Tibial artery (tissue), 4 donors: ENCODE data around the gene FARP2.

Source experiments
- DNase-seq, 2 donors: peaks; one replicate each; pipeline ENCODE4 v3.0.0-alpha.2; 2019
- H3K27ac ChIP-seq, 2 donors: fragments of 200-600 bp; sonication (generic) in 1 of 2; 1 replicate in 1 of 2; 2 replicates in 1 of 2; pipeline ENCODE4 v1.5.1; 2018 to 2019; ENCODE audit warnings: mild to moderate bottlenecking in 1 of 2
- H3K27me3 ChIP-seq, 2 donors: fragments of 200-600 bp; sonication (generic) in 1 of 2; one replicate each; pipeline versions ENCODE4 v1.5.1 to v1.6.0; 2016 to 2019
- H3K36me3 ChIP-seq, 3 donors: fragments of 200-600 bp; sonication (generic) in 2 of 3; one replicate each; pipeline ENCODE4 v1.5.1; 2016 to 2019; ENCODE audit warnings: mild to moderate bottlenecking in 2 of 3
- H3K4me1 ChIP-seq, 4 donors: fragments of 200-600 bp; sonication (generic) in 2 of 4; 1 replicate in 3 of 4; 2 replicates in 1 of 4; pipeline ENCODE4 v1.5.1; 2016 to 2019
- H3K4me3 ChIP-seq, 2 donors: fragments of 200-600 bp; sonication (generic) in 1 of 2; 1 replicate in 1 of 2; 2 replicates in 1 of 2; pipeline ENCODE4 v1.5.1; 2018 to 2019; ENCODE audit warnings: mild to moderate bottlenecking in 2 of 2
- H3K9me3 ChIP-seq, 3 donors: fragments of 200-600 bp; sonication (generic) in 1 of 3; one replicate each; pipeline ENCODE4 v1.5.1; 2016 to 2019
- intact Hi-C: fragments of 100-400 bp; cut with DNase I; formaldehyde crosslinking; loops from one replicate; pipeline ENCODE4 v1.15.0; 2023; ENCODE audit warnings: low total_unique reads
- TF ChIP-seq, protein P1 (sequence below), 2 experiments: fragments of 200-600 bp in 1 of 2; fragments of 450-650 bp in 1 of 2; IDR thresholded peaks; one replicate each; pipeline ENCODE4 v1.5.1; 2017 to 2019; ENCODE audit warnings: antibody characterized with exemption in 2 of 2, mild to moderate bottlenecking in 1 of 2, moderate library complexity in 1 of 2

The FARP2 gene

DNA sequence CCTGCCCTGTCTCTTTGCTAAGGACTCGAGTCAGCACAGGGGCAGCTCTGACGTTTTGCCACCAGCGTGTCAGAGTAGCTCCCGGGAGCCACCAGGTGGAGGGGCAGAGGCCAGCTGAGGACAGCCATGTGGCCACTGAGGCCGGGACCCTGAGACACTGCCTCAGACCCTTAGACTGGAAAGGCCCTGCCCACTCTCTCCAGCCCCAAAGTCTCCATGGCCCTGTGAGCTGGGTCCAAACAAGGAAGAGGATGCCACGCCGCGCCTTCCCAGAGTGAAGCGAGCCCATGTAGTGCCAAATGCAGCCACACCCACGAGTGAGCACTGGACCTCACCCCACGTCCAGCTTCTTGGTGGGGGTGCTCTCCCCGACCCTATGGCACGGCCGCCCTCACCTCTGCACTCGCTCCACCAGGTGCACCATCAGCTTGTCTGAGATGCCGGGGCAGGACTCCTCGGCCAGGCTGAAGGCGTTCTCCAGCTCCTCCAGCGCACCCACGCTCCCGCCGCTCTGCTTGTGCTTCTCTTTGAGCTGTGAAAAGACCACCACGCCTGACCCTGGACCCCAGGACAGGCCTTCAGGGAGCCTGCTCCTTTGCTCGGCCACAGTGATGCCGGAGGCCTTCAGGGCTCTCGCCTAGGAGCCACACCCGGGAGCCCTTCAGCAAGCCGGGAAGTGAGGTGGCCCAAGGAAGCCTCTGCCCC lies 140.1 kb downstream of the FARP2 start:
- no peak overlapping the region for H3K27ac ChIP-seq
- peak in 1 of 2 donors; percentile 51 for DNase-seq
- H3K36me3 ChIP-seq, result peaks cover 22 to 100% (median 76%) of the 10 kb centered on the region in 3 donors
- intact Hi-C loops, result no loop called here
- H3K9me3 ChIP-seq, result no peaks in the 10 kb centered on the region
- TF ChIP-seq, protein P1, sequence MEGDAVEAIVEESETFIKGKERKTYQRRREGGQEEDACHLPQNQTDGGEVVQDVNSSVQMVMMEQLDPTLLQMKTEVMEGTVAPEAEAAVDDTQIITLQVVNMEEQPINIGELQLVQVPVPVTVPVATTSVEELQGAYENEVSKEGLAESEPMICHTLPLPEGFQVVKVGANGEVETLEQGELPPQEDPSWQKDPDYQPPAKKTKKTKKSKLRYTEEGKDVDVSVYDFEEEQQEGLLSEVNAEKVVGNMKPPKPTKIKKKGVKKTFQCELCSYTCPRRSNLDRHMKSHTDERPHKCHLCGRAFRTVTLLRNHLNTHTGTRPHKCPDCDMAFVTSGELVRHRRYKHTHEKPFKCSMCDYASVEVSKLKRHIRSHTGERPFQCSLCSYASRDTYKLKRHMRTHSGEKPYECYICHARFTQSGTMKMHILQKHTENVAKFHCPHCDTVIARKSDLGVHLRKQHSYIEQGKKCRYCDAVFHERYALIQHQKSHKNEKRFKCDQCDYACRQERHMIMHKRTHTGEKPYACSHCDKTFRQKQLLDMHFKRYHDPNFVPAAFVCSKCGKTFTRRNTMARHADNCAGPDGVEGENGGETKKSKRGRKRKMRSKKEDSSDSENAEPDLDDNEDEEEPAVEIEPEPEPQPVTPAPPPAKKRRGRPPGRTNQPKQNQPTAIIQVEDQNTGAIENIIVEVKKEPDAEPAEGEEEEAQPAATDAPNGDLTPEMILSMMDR (IDR thresholded peaks at IDR 0.05), result no peak
- no peaks in the 10 kb centered on the region for H3K27me3 ChIP-seq
- no peak overlapping the region for H3K4me3 ChIP-seq
- no peaks in the 10 kb centered on the region for H3K4me1 ChIP-seq

DNA sequence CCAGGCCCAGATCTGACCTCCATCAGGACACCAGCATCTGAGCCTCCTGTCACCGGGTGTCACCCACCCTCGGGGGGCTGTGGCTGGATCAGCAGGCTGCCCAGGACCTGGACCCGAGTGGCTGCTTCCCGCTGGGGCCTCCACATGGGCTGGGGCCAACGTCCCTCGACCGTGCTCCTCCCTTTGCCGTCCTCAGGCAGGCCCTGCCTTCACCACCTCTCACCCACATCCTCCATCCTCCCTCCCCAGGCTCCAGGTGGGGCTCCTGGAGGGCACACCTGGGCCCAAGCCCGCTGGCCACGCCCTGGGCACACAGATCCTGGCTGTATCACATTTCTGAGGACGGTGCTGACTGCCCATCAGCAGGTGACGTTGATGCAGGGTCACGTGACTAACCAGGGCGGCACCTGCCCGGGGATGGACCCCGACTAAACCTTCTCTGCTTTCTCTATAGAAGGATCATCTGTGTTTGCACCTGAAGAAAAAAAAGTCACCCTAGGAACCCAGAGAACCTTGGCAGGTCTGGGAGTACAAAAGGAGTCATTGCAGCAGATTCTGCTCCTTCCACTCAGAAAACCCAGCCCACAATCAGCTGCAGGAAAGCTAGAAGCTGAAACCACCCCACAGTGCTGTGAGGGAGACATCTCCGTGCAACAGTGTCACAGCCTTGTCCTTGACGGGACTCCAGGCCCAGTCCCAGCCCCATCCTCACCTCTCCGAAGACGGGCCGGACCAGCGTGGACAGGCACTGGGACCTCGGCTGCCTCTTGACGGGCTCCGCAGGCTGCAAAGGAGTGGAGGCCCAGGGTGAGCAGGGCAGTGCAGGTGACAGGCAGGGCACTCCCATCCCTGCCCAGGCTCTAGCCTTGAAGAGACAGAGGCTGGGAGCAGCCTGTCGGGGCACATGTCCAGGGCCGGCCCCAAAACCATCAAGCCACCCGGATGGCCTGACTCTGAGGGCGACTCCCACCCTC lies 141.1 kb downstream of the FARP2 start:
- no peaks in the 10 kb centered on the region for H3K9me3 ChIP-seq
- no peaks in the 10 kb centered on the region for H3K27me3 ChIP-seq
- H3K36me3 ChIP-seq, result peaks cover 22 to 96% (median 78%) of the 10 kb centered on the region in 3 donors
- H3K4me3 ChIP-seq, result no peak overlapping the region
- DNase-seq, result no peak
- no peak overlapping the region for H3K27ac ChIP-seq
- intact Hi-C loops, result no loop called here
- H3K4me1 ChIP-seq, result no peaks in the 10 kb centered on the region
- TF ChIP-seq, protein P1 (IDR thresholded peaks at IDR 0.05), result no peak

DNA sequence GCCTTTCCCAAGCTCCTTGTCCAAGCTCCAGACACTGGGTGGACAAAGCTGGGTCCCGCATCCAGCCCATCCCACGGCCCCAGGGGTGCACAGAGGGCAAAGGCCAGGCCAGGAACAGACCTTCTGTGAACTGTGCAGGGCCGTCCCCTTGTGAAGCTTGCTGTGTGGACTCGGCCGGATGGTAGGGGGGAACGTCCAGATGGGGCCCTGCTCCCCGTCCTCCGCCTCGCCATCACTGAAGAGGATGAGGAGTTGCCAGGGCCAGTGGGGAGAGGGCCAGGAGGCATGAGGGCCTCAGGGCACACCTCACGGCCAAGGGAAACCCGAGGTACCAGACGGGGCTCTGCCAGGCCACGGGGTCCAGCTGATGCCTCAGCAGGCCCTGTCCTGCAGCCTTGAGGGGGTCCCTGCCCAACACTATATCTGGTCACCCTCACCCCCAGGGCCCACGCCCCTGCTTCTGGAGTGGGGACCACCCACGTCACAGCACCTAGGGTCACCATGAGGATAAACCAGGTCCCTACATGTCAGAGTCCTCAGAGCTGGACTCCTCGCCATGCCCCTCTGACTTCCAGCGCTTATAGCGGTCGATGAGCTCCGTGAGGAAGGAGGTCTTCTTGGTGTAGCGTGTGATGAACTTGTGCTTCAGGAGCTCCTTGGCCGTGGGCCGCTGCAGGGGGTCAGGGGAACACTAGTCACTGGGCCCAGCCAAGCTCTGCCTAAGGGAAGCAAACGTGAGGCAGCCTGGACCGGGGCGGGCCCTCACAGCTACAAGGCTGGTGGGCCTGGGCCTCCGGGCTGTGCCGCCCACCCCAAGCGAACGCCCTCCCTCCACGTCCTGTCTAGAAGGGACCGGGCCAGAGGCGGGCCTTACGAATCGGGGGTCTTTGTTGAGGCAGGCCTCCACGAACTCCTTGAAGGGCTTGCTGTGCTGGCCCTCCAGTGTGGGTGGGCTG lies 142.3 kb downstream of the FARP2 start:
- intact Hi-C loops, result no loop called here
- TF ChIP-seq, protein P1 (IDR thresholded peaks at IDR 0.05), result no peak
- no peak overlapping the region for H3K4me3 ChIP-seq
- no peak for DNase-seq
- no peak overlapping the region for H3K27ac ChIP-seq
- no peaks in the 10 kb centered on the region for H3K27me3 ChIP-seq
- no peaks in the 10 kb centered on the region for H3K4me1 ChIP-seq
- peaks cover 22 to 84% (median 82%) of the 10 kb centered on the region in 3 donors for H3K36me3 ChIP-seq
- no peaks in the 10 kb centered on the region for H3K9me3 ChIP-seq

DNA sequence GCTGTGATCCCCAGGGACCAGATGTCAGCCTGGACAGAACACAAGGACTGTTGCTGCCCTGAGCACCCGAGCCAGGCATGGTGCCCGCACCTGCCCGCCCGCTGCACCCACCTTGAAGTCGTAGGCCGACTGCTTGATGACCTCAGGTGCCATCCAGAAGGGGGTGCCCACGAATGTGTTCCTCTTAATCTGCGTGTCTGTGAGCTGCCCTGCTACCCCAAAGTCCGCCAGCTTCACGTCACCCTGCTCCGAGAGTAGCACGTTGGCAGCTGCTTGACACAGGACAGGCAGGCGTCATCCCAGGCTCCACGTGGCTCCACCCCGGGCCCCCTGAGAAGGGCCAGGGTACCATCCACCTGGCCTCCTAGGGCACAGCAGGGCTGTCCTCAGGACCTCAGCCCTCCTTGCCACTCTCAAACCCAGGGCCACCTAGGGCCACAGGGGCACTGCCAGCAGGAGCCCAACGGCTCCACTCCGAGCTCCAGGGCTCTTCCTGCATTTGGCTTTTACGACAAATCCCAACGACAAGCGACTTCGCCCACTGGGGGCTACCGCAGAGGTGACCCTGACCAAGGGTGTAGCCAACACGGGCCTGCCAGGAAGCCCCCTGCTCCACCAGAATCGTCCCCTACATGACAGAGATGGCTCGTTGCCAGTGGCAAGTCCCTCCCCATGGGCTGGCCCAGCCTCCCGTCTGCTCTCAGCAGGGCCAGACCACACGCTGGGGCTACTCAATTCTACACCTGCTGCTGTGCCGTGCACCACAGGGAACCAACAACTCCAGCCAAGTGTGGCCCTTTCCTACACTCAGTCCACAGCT lies 143.3 kb downstream of the FARP2 start:
- Histone ChIP-seq H3K36me3 (peaks cover 22 to 80% (median 73%) of the 10 kb centered on the region in 3 donors), H3K4me3 (no peak overlapping the region), H3K9me3 (no peaks in the 10 kb centered on the region), H3K27me3 (no peaks in the 10 kb centered on the region), H3K27ac (no peak overlapping the region), H3K4me1 (peaks cover 0 to 4% (median 0%) of the 10 kb centered on the region in 4 donors)
- DNase-seq, result no peak
- intact Hi-C loops, result no loop called here
- TF ChIP-seq, protein P1 (IDR thresholded peaks at IDR 0.05), result no peak
